NCI-H226 (cell line): ENCODE measurements around the gene TTC28.

ENCODE experiments used
- DNase-seq: peaks from one replicate; pipeline ENCODE4 v3.0.0-alpha.2; 2015

The TTC28 gene

GRCh38 chr22:28346308-28346707 is 333.3 kb downstream of the TTC28 start:
- no peak for DNase-seq

- no peak for DNase-seq
These were observed 334.5 kb downstream of the TTC28 start for GRCh38 chr22:28344918-28345703.

GRCh38 chr22:28341001-28341400 is 338.6 kb downstream of the TTC28 start:
- peak; percentile 12 for DNase-seq

GRCh38 chr22:28333088-28333487 is 346.6 kb downstream of the TTC28 start:
- no peak for DNase-seq

- DNase-seq: no peak
These were observed 347.2 kb downstream of the TTC28 start for GRCh38 chr22:28332410-28332809.

GRCh38 chr22:28331695-28332094 is 347.9 kb downstream of the TTC28 start:
- DNase-seq: no peak

GRCh38 chr22:28329186-28330073 is 350.2 kb downstream of the TTC28 start:
- peak; percentile 19 for DNase-seq

GRCh38 chr22:28328756-28329155 is 350.9 kb downstream of the TTC28 start:
- DNase-seq: no peak

GRCh38 chr22:28316014-28316413 is 363.6 kb downstream of the TTC28 start:
- peak; percentile 38 for DNase-seq

GRCh38 chr22:28314959-28315358 is 364.7 kb downstream of the TTC28 start:
- DNase-seq: no peak

GRCh38 chr22:28310299-28310698 is 369.3 kb downstream of the TTC28 start:
- no peak for DNase-seq

- DNase-seq: peak; percentile 23
These were observed 379.9 kb downstream of the TTC28 start for GRCh38 chr22:28299753-28300152.

- DNase-seq: no peak
These were observed 380.3 kb downstream of the TTC28 start for GRCh38 chr22:28299309-28299708.

- no peak for DNase-seq
These were observed 382.1 kb downstream of the TTC28 start for GRCh38 chr22:28297504-28297903.

GRCh38 chr22:28296452-28296851 is 383.2 kb downstream of the TTC28 start:
- no peak for DNase-seq

- no peak for DNase-seq
These were observed 396.5 kb downstream of the TTC28 start for GRCh38 chr22:28283068-28283654.

GRCh38 chr22:28282405-28283067 is 397.1 kb downstream of the TTC28 start:
- DNase-seq: no peak

GRCh38 chr22:28279888-28280287 is 399.8 kb downstream of the TTC28 start:
- no peak for DNase-seq

GRCh38 chr22:28269277-28269676 is 410.4 kb downstream of the TTC28 start:
- no peak for DNase-seq

- DNase-seq: no peak
These were observed 410.8 kb downstream of the TTC28 start for GRCh38 chr22:28268850-28269249.

GRCh38 chr22:28268171-28268570 is 411.5 kb downstream of the TTC28 start:
- no peak for DNase-seq

GRCh38 chr22:28260619-28261018 is 419.0 kb downstream of the TTC28 start:
- DNase-seq: no peak

GRCh38 chr22:28259774-28260312 is 419.8 kb downstream of the TTC28 start:
- DNase-seq: no peak
